GM12878 (cell line): ENCODE data around the gene ICE2. TPM values are rescaled to one million over a fixed set of nuclear protein-coding genes. Genes with fewer than 3 reads are reported as not detected.

Experiments
- ASH2L ChIP-seq: fragments of 300-600, 200-600 bp; sonication (generic); IDR thresholded peaks from 2 replicates; pipeline ENCODE4 v1.6.1; 2017; ENCODE audit warnings: low read depth, mild to moderate bottlenecking, borderline replicate concordance
- BHLHE40 ChIP-seq, 2 experiments: fragments of 450-650 bp in 1 of 2; IDR thresholded peaks; 2 replicates each; pipeline ENCODE4 v1.6.1; 2011 to 2017; ENCODE audit warnings: low read depth in 2 of 2, borderline replicate concordance in 1 of 2, improper control_type of control experiment in 1 of 2, low read length in 1 of 2, mild to moderate bottlenecking in 1 of 2
- BMI1 ChIP-seq: fragments of 450-650 bp; IDR thresholded peaks from 2 replicates; pipeline ENCODE4 v1.6.1; 2016; ENCODE audit warnings: mild to moderate bottlenecking, moderate library complexity, borderline replicate concordance
- CHD1 ChIP-seq: IDR thresholded peaks from 2 replicates; pipeline ENCODE4 v1.6.1; 2012; ENCODE audit warnings: low read depth, low read length, improper control_type of control experiment
- EGR1 ChIP-seq, 2 experiments: IDR thresholded peaks; 1 replicate in 1 of 2; 2 replicates in 1 of 2; pipeline ENCODE4 v1.6.1; 2011 to 2012; ENCODE audit warnings: low read depth in 2 of 2, low read length in 2 of 2, borderline replicate concordance in 1 of 2, mild to moderate bottlenecking in 1 of 2, moderate library complexity in 1 of 2
- ELK1 ChIP-seq: IDR thresholded peaks from 2 replicates; pipeline ENCODE4 v1.6.1; 2012; ENCODE audit warnings: low read depth, low read length, improper control_type of control experiment
- ETV6 ChIP-seq, 2 experiments: fragments of 450-650 bp in 1 of 2; IDR thresholded peaks in 1 of 2; conservative IDR thresholded peaks in 1 of 2; 2 replicates each; pipeline ENCODE4 v1.6.1; 2014; ENCODE audit warnings: antibody characterized with exemption in 1 of 2, borderline replicate concordance in 1 of 2, low read depth in 1 of 2, mild to moderate bottlenecking in 1 of 2, moderate library complexity in 1 of 2
- FOXK2 ChIP-seq: fragments of 450-650 bp; IDR thresholded peaks from 2 replicates; pipeline ENCODE4 v1.6.1; 2017; ENCODE audit warnings: mild to moderate bottlenecking, moderate library complexity
- GABPA ChIP-seq: IDR thresholded peaks from 2 replicates; pipeline ENCODE4 v1.6.1; 2014; ENCODE audit warnings: antibody characterized with exemption, low read depth, mild to moderate bottlenecking, inconsistent platforms
- HDAC2 ChIP-seq: fragments of 200-600 bp; sonication (generic); IDR thresholded peaks from 2 replicates; pipeline ENCODE4 v1.6.1; 2017
- IKZF2 ChIP-seq, 2 experiments: fragments of 450-650 bp; IDR thresholded peaks; 2 replicates each; pipeline ENCODE4 v1.6.1; 2017; ENCODE audit warnings: mild to moderate bottlenecking in 2 of 2, moderate library complexity in 2 of 2
- IRF3 ChIP-seq: fragments of 450-650 bp; IDR thresholded peaks from 2 replicates; pipeline ENCODE4 v1.6.1; 2014; ENCODE audit warnings: mild to moderate bottlenecking
- IRF4 ChIP-seq: IDR thresholded peaks from 2 replicates; pipeline ENCODE4 v1.6.1; 2011; ENCODE audit warnings: low read depth, low read length
- KDM1A ChIP-seq: fragments of 200-600 bp; sonication (generic); IDR thresholded peaks from 2 replicates; pipeline ENCODE4 v1.6.1; 2016; ENCODE audit warnings: borderline replicate concordance
- LARP7 ChIP-seq: fragments of 450-650 bp; IDR thresholded peaks from 2 replicates; pipeline ENCODE4 v1.6.1; 2017; ENCODE audit warnings: mild to moderate bottlenecking
- MTA2 ChIP-seq: fragments of 450-650 bp; IDR thresholded peaks from 2 replicates; pipeline ENCODE4 v1.6.1; 2016; ENCODE audit warnings: low read depth, mild to moderate bottlenecking, moderate library complexity
- MYC ChIP-seq: IDR thresholded peaks from 2 replicates; pipeline ENCODE4 v1.6.1; 2011; ENCODE audit warnings: mild to moderate bottlenecking, low read length, moderate library complexity, inconsistent platforms; ENCODE audit not compliant: insufficient read depth, insufficient replicate concordance, insufficient read length, severe bottlenecking
- NFIC ChIP-seq: IDR thresholded peaks from 2 replicates; pipeline ENCODE4 v1.6.1; 2012; ENCODE audit warnings: low read depth, mild to moderate bottlenecking, inconsistent platforms, low read length, moderate library complexity
- POLR2A ChIP-seq: IDR thresholded peaks from 2 replicates; pipeline ENCODE4 v1.6.1; 2011; ENCODE audit warnings: low read depth, mild to moderate bottlenecking, low read length
- RAD51 ChIP-seq: fragments of 450-650 bp; IDR thresholded peaks from 2 replicates; pipeline ENCODE4 v1.6.1; 2016; ENCODE audit warnings: moderate library complexity, mild to moderate bottlenecking, inconsistent platforms
- RELA ChIP-seq: fragments of 450-650 bp; IDR thresholded peaks from 2 replicates; pipeline ENCODE4 v1.8.0; 2014; ENCODE audit warnings: borderline replicate concordance; ENCODE audit not compliant: partially characterized antibody
- RUNX3 ChIP-seq: IDR thresholded peaks from 2 replicates; pipeline ENCODE4 v1.6.1; 2012; ENCODE audit warnings: low read length, inconsistent platforms
- TCF12 ChIP-seq: IDR thresholded peaks from 2 replicates; pipeline ENCODE4 v1.6.1; 2011; ENCODE audit warnings: low read depth, mild to moderate bottlenecking, low read length
- polyA plus RNA-seq, 11 experiments: library from polyadenylated mRNA; depleted of rRNA in 4 of 11; unstranded in 6 of 11; stranded (reverse) in 5 of 11; fragments of >200 nt; fragmentation: Nextera tagmentation in 4 of 11; fragmentation: Illumina TruSeq in 1 of 11; extraction: Ambion mirVana in 4 of 11; extraction: Trizol in 1 of 11; gene quantifications; 1 replicate in 1 of 11; 2 replicates in 10 of 11; pipeline versions ENCODE4 v1.2.1 to v1.2.3, GENCODE V29; 2011 to 2016; ENCODE audit warnings: inconsistent platforms in 2 of 11, missing spikeins in 2 of 11, low read depth in 1 of 11
- total RNA-seq, 4 experiments: library from RNA; depleted of rRNA in 3 of 4; stranded (reverse); fragments of >200 nt in 3 of 4; fragmentation: Illumina TruSeq in 1 of 4; extraction: Trizol in 1 of 4; gene quantifications; 2 replicates each; pipeline versions ENCODE4 v1.2.1 to v1.2.3, GENCODE V29; 2013 to 2021
- TF ChIP-seq, protein P1 (sequence below): fragments of 450-650 bp; IDR thresholded peaks from 2 replicates; pipeline ENCODE4 v1.6.1; 2017; ENCODE audit warnings: mild to moderate bottlenecking, moderate library complexity
- TF ChIP-seq, protein P2 (sequence below): IDR thresholded peaks from 2 replicates; pipeline ENCODE4 v1.6.1; 2011; ENCODE audit warnings: low read depth, mild to moderate bottlenecking, low read length, moderate library complexity, borderline replicate concordance; ENCODE audit errors: extremely low read depth

Gene ICE2
- total and polyA plus RNA-seq, 10 of the 15 experiments (the other 5 are each of a cell fraction or from before 2014, with no cell fraction given), result 14.2 to 62.0 (median 44.9) TPM

- TF ChIP-seq IRF3 (no peak), EGR1 (IDR thresholded peaks at IDR 0.05; ENCODE audit: borderline replicate concordance in 1 of 2, low read depth in 2 of 2, low read length in 2 of 2) (no peak), HDAC2 (no peak), FOXK2 (peak; percentile 70), POLR2A (no peak; the same call in 1 of the 2 replicates), MTA2 (peak; percentile 40; the same call in 1 of the 2 replicates), GABPA (no peak), IRF4 (no peak), RELA (no peak), ELK1 (no peak), NFIC (no peak), CHD1 (no peak), RAD51 (no peak), BMI1 (no peak), BHLHE40 (IDR thresholded peaks at IDR 0.05; ENCODE audit: borderline replicate concordance in 1 of 2, low read depth in 2 of 2, low read length in 1 of 2) (no peak), KDM1A (no peak), LARP7 (no peak), TCF12 (peak; percentile 79; the same call in 1 of the 2 replicates), MYC (no peak), RUNX3 (0 out of 2 replicates have a peak, but pooled peaks have one; percentile 23), IKZF2 (IDR thresholded peaks at IDR 0.05) (no peak; a peak in 1 of 4 replicates), ETV6 (conservative IDR thresholded peaks at IDR 0.05 in 1 of 2, IDR thresholded peaks at IDR 0.05 in 1 of 2; ENCODE audit: borderline replicate concordance in 1 of 2, low read depth in 1 of 2) (0 out of 4 replicates have a peak, but pooled peaks of 1 of the 2 experiments have one; percentile 30), ASH2L (no peak)
- TF ChIP-seq, protein P1, sequence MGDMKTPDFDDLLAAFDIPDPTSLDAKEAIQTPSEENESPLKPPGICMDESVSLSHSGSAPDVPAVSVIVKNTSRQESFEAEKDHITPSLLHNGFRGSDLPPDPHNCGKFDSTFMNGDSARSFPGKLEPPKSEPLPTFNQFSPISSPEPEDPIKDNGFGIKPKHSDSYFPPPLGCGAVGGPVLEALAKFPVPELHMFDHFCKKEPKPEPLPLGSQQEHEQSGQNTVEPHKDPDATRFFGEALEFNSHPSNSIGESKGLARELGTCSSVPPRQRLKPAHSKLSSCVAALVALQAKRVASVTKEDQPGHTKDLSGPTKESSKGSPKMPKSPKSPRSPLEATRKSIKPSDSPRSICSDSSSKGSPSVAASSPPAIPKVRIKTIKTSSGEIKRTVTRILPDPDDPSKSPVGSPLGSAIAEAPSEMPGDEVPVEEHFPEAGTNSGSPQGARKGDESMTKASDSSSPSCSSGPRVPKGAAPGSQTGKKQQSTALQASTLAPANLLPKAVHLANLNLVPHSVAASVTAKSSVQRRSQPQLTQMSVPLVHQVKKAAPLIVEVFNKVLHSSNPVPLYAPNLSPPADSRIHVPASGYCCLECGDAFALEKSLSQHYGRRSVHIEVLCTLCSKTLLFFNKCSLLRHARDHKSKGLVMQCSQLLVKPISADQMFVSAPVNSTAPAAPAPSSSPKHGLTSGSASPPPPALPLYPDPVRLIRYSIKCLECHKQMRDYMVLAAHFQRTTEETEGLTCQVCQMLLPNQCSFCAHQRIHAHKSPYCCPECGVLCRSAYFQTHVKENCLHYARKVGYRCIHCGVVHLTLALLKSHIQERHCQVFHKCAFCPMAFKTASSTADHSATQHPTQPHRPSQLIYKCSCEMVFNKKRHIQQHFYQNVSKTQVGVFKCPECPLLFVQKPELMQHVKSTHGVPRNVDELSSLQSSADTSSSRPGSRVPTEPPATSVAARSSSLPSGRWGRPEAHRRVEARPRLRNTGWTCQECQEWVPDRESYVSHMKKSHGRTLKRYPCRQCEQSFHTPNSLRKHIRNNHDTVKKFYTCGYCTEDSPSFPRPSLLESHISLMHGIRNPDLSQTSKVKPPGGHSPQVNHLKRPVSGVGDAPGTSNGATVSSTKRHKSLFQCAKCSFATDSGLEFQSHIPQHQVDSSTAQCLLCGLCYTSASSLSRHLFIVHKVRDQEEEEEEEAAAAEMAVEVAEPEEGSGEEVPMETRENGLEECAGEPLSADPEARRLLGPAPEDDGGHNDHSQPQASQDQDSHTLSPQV, result no peak
- TF ChIP-seq, protein P2, sequence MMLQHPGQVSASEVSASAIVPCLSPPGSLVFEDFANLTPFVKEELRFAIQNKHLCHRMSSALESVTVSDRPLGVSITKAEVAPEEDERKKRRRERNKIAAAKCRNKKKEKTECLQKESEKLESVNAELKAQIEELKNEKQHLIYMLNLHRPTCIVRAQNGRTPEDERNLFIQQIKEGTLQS, result no peak
Observed at GRCh38 chr15:60396958-60397771, 81.8 kb downstream of the ICE2 start (continued).
